Dermis lymphatic vessel endothelial cell (primary cell): ENCODE data around the gene MDGA2. TPM values are rescaled to one million over a fixed set of nuclear protein-coding genes. Genes with fewer than 3 reads are reported as not detected.

ENCODE experiments used
- total RNA-seq: library from RNA; depleted of rRNA; stranded (reverse); fragments of >200 nt; gene quantifications from 2 replicates; pipeline ENCODE4 v1.2.1, GENCODE V29; 2014

The MDGA2 gene
- total RNA-seq, result not detected in 2 replicates

GRCh38 chr14:47675466-47676314, at the start of gene MDGA2:
TSS of gene MDGA2 (minus strand) at chr14:47675605.

